ENCODE data around the gene MRPL36.

- TF ChIP-seq CTCF (conservative IDR thresholded peaks at IDR 0.05) (no peak), EZH2 (IDR thresholded peaks at IDR 0.05; ENCODE audit: low read depth) (no peak)
Measured at GRCh38 chr5:1840741-1841521, 41.3 kb upstream of the MRPL36 start.
